ENCODE data around the gene ACVR1. TPM values are rescaled to one million over a fixed set of nuclear protein-coding genes. Genes with fewer than 3 reads are reported as not detected.
A peak's percentile ranks its signal among the peaks of the same experiment; 100 is the strongest.

Gene ACVR1
- total and polyA plus RNA-seq, 9 of the 15 experiments (the other 6 are each of a cell fraction or from before 2014, with no cell fraction given): 3.8 to 14.3 (median 6.9) TPM

- no peak for TF ChIP-seq ZNF655 (CRISPR knock-in tag; IDR thresholded peaks at IDR 0.05)
- TF ChIP-seq SNIP1 (IDR thresholded peaks at IDR 0.05; ENCODE audit: low read depth): no peak
- TF ChIP-seq ZNF408 (CRISPR knock-in tag; IDR thresholded peaks at IDR 0.05; ENCODE audit: low read depth): no peak
- TF ChIP-seq ZNF785 (CRISPR knock-in tag; IDR thresholded peaks at IDR 0.05): no peak
- TF ChIP-seq SRF (CRISPR knock-in tag; IDR thresholded peaks at IDR 0.05): no peak
- TF ChIP-seq, protein P1, sequence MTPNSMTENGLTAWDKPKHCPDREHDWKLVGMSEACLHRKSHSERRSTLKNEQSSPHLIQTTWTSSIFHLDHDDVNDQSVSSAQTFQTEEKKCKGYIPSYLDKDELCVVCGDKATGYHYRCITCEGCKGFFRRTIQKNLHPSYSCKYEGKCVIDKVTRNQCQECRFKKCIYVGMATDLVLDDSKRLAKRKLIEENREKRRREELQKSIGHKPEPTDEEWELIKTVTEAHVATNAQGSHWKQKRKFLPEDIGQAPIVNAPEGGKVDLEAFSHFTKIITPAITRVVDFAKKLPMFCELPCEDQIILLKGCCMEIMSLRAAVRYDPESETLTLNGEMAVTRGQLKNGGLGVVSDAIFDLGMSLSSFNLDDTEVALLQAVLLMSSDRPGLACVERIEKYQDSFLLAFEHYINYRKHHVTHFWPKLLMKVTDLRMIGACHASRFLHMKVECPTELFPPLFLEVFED (CRISPR knock-in tag; conservative IDR thresholded peaks at IDR 0.05): peak; percentile 54; the same call in 1 of the 2 replicates
- TF ChIP-seq, protein P2, sequence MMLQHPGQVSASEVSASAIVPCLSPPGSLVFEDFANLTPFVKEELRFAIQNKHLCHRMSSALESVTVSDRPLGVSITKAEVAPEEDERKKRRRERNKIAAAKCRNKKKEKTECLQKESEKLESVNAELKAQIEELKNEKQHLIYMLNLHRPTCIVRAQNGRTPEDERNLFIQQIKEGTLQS (IDR thresholded peaks at IDR 0.05): peak; percentile 99
- TF ChIP-seq, protein P2 (CRISPR knock-in tag; conservative IDR thresholded peaks at IDR 0.05): peak; percentile 99
- TF ChIP-seq LEF1 (IDR thresholded peaks at IDR 0.05): peak; percentile 95
- peak; percentile 95 for TF ChIP-seq PML (IDR thresholded peaks at IDR 0.05; ENCODE audit: low read length)
- TF ChIP-seq, protein P3, sequence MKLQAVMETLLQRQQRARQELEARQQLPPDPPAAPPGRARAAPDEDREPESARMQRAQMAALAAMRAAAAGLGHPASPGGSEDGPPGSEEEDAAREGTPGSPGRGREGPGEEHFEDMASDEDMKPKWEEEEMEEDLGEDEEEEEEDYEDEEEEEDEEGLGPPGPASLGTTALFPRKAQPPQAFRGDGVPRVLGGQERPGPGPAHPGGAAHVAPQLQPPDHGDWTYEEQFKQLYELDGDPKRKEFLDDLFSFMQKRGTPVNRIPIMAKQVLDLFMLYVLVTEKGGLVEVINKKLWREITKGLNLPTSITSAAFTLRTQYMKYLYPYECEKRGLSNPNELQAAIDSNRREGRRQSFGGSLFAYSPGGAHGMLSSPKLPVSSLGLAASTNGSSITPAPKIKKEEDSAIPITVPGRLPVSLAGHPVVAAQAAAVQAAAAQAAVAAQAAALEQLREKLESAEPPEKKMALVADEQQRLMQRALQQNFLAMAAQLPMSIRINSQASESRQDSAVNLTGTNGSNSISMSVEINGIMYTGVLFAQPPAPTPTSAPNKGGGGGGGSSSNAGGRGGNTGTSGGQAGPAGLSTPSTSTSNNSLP (IDR thresholded peaks at IDR 0.05; ENCODE audit: borderline replicate concordance, low read depth, low read length): peak; percentile 96
- TF ChIP-seq IFI16 (CRISPR knock-in tag; IDR thresholded peaks at IDR 0.05): no peak
- TF ChIP-seq CREB3 (tag; conservative IDR thresholded peaks at IDR 0.05; ENCODE audit: low read depth): no peak; the same call in 1 of the 2 replicates
- TF ChIP-seq DACH1 (IDR thresholded peaks at IDR 0.05; ENCODE audit: partially characterized antibody): peak; percentile 86
- peak; percentile 83 for TF ChIP-seq MTA1 (IDR thresholded peaks at IDR 0.05; ENCODE audit: borderline replicate concordance)
Observed at GRCh38 chr2:157786663-157787363, 89.3 kb downstream of the ACVR1 start (continued).

All from K562 (cell line).